Ectodermal cell (in vitro differentiated cells): ENCODE results near the gene GPS1.
A peak's percentile ranks its signal among the peaks of the same experiment; 100 is the strongest.
"Not testable (repeated sequence)": the region's sequence is repeated elsewhere in the genome, so short reads cannot be mapped to it uniquely, and the experiment has no call there.

Experiments used
- H3K27ac ChIP-seq: 2 replicates; pipeline ENCODE4 v1.7.0; 2013; ENCODE audit warnings: mild to moderate bottlenecking, low read depth, low read length; ENCODE audit not compliant: insufficient read depth, poor library complexity, severe bottlenecking
- H3K27me3 ChIP-seq: 2 replicates; pipeline ENCODE4 v1.7.0; 2013; ENCODE audit warnings: mild to moderate bottlenecking, low read length; ENCODE audit not compliant: insufficient read depth, control insufficient read depth, poor library complexity, severe bottlenecking
- H3K36me3 ChIP-seq: one replicate; pipeline ENCODE4 v1.7.0; 2013; ENCODE audit warnings: low read length; ENCODE audit not compliant: control insufficient read depth, insufficient read depth
- H3K4me1 ChIP-seq: one replicate; pipeline ENCODE4 v1.7.0; 2013; ENCODE audit warnings: low read length; ENCODE audit not compliant: control insufficient read depth, insufficient read depth
- H3K4me3 ChIP-seq: 2 replicates; pipeline ENCODE4 v1.7.0; 2013; ENCODE audit warnings: low read depth, low read length, control low read depth; ENCODE audit not compliant: insufficient read depth
- H3K9me3 ChIP-seq: 2 replicates; pipeline ENCODE4 v1.7.0; 2013; ENCODE audit warnings: mild to moderate bottlenecking, low read length, moderate library complexity; ENCODE audit not compliant: control insufficient read depth
- WGBS, 2 experiments: methylation state at CpG; one replicate each; pipeline ENCODE4 v1.1.7; 2013; ENCODE audit warnings: missing lambda C conversion rate in 2 of 2; 5-methylcytosine and 5-hydroxymethylcytosine counted together

The GPS1 gene

GRCh38 chr17:82036634-82037091 lies 15.0 kb upstream of the GPS1 start:
- 63 to 64% methylated on average over 23 of the region's 23 CpGs for WGBS, 2 experiments

GRCh38 chr17:82037092-82037888 lies 14.4 kb upstream of the GPS1 start, which contains the start of gene DCXR:
Gene DCXR, minus strand, starts transcription at chr17:82037697. Its CDS starts 15 bp downstream, at chr17:82037682.
- WGBS, 2 experiments: 1% methylated on average over 92 of the region's 92 CpGs
- Histone ChIP-seq H3K36me3 (no peaks in the 10 kb centered on the region), H3K27me3 (peaks cover 7% of the 10 kb centered on the region), H3K4me1 (peaks cover 6% of the 10 kb centered on the region), H3K27ac (peak within 1 kb of the TSS; percentile 97), H3K4me3 (peak within 1 kb of the TSS; percentile 68), H3K9me3 (no peaks in the 10 kb centered on the region)

More at GRCh38 chr17:82036634-82037091, 15.0 kb upstream of the GPS1 start:
- Histone ChIP-seq H3K4me1 (peaks cover 7% of the 10 kb centered on the region), H3K27ac (no peak overlapping the region), H3K9me3 (no peaks in the 10 kb centered on the region), H3K4me3 (peak overlapping the region; percentile 68), H3K36me3 (no peaks in the 10 kb centered on the region), H3K27me3 (peaks cover 7% of the 10 kb centered on the region)

- H3K4me3 ChIP-seq: no peak overlapping the region
- H3K9me3 ChIP-seq: no peaks in the 10 kb centered on the region
- no peaks in the 10 kb centered on the region for H3K36me3 ChIP-seq
- H3K4me1 ChIP-seq: peaks cover under 1% of the 10 kb centered on the region
- peaks cover 7% of the 10 kb centered on the region for H3K27me3 ChIP-seq
- 23 to 27% methylated on average over 10 of the region's 10 CpGs for WGBS, 2 experiments
- no peak overlapping the region for H3K27ac ChIP-seq
Observed at GRCh38 chr17:82037889-82038195, 13.9 kb upstream of the GPS1 start.

GRCh38 chr17:82038796-82039409 lies 12.8 kb upstream of the GPS1 start:
- not testable (repeated sequence) for H3K4me1 ChIP-seq, H3K9me3 ChIP-seq, H3K4me3 ChIP-seq, H3K27ac ChIP-seq, H3K27me3 ChIP-seq, H3K36me3 ChIP-seq
- WGBS, 2 experiments: 94 to 95% methylated on average over 16 of the region's 16 CpGs

GRCh38 chr17:82039695-82040299 lies 11.9 kb upstream of the GPS1 start:
- 93 to 94% methylated on average over 8 of the region's 8 CpGs for WGBS, 2 experiments
- H3K27ac ChIP-seq: no peak overlapping the region
- no peak overlapping the region for H3K4me3 ChIP-seq
- H3K27me3 ChIP-seq: peaks cover 7% of the 10 kb centered on the region
- H3K9me3 ChIP-seq: no peaks in the 10 kb centered on the region
- H3K4me1 ChIP-seq: no peaks in the 10 kb centered on the region
- no peaks in the 10 kb centered on the region for H3K36me3 ChIP-seq

GRCh38 chr17:82041144-82041814 lies 10.4 kb upstream of the GPS1 start:
- no peak overlapping the region for H3K4me3 ChIP-seq
- H3K9me3 ChIP-seq: no peaks in the 10 kb centered on the region
- H3K4me1 ChIP-seq: no peaks in the 10 kb centered on the region
- H3K27me3 ChIP-seq: peaks cover 6% of the 10 kb centered on the region
- H3K27ac ChIP-seq: no peak overlapping the region
- 81% methylated on average over 17 of the region's 17 CpGs for WGBS, 2 experiments
- H3K36me3 ChIP-seq: no peaks in the 10 kb centered on the region

- Histone ChIP-seq H3K9me3 (no peaks in the 10 kb centered on the region), H3K27ac (no peak overlapping the region), H3K4me1 (no peaks in the 10 kb centered on the region), H3K36me3 (no peaks in the 10 kb centered on the region), H3K27me3 (no peaks in the 10 kb centered on the region), H3K4me3 (no peak overlapping the region)
- 94 to 95% methylated on average over 9 of the region's 9 CpGs for WGBS, 2 experiments
Observed at GRCh38 chr17:82042649-82043048, 9.0 kb upstream of the GPS1 start.

- H3K4me1 ChIP-seq: no peaks in the 10 kb centered on the region
- no peaks in the 10 kb centered on the region for H3K36me3 ChIP-seq
- H3K27me3 ChIP-seq: no peaks in the 10 kb centered on the region
- WGBS, 2 experiments: 73 to 74% methylated on average over 16 of the region's 16 CpGs
- no peak overlapping the region for H3K4me3 ChIP-seq
- no peak overlapping the region for H3K27ac ChIP-seq
- H3K9me3 ChIP-seq: no peaks in the 10 kb centered on the region
Observed at GRCh38 chr17:82043507-82043906, 8.2 kb upstream of the GPS1 start.

- Histone ChIP-seq H3K4me3 (no peak overlapping the region), H3K9me3 (no peaks in the 10 kb centered on the region), H3K27me3 (no peaks in the 10 kb centered on the region), H3K4me1 (peaks cover 4% of the 10 kb centered on the region), H3K27ac (no peak overlapping the region), H3K36me3 (peaks cover 3% of the 10 kb centered on the region)
- WGBS, 2 experiments: 94% methylated on average over 14 of the region's 14 CpGs
Observed at GRCh38 chr17:82045936-82046484, 5.7 kb upstream of the GPS1 start.
